ENCODE measurements around the gene SLC23A2.

- no peak for TF ChIP-seq POLR2AphosphoS5 (IDR thresholded peaks at IDR 0.05; ENCODE audit: low read depth, low read length)
- no peak for TF ChIP-seq SP1 (IDR thresholded peaks at IDR 0.05; ENCODE audit: low read depth)
- TF ChIP-seq POLR2A (IDR thresholded peaks at IDR 0.05; ENCODE audit: borderline replicate concordance, extremely low read depth, insufficient read depth, insufficient read length), result no peak
- TF ChIP-seq YY1 (IDR thresholded peaks at IDR 0.05; ENCODE audit: extremely low read depth, insufficient replicate concordance, low read depth, low read length), result no peak
- no peak for TF ChIP-seq CBX3 (IDR thresholded peaks at IDR 0.05; ENCODE audit: low read depth)
- no peak for TF ChIP-seq MAX (IDR thresholded peaks at IDR 0.05)
- TF ChIP-seq CTCF (IDR thresholded peaks at IDR 0.05 in 2 of 3, conservative IDR thresholded peaks at IDR 0.05 in 1 of 3; ENCODE audit: borderline replicate concordance in 1 of 3, insufficient read depth in 1 of 3, low read depth in 2 of 3, low read length in 2 of 3), result no peak
Measured at GRCh38 chr20:4869290-4870193, 131.8 kb downstream of the SLC23A2 start.
